Measurements from ENCODE around the gene LRRC8D.

Gene LRRC8D

GRCh38 chr1:89889323-89889615, 68.4 kb downstream of the LRRC8D start:
- Histone ChIP-seq H4K20me1 (ENCODE audit: low read depth, low read length) (no peaks in the 10 kb centered on the region), H3K27me3 (ENCODE audit: low read length) (no peaks in the 10 kb centered on the region), H3F3A (ENCODE audit: insufficient read depth) (no peaks in the 10 kb centered on the region), H3K4me3 (ENCODE audit: insufficient read depth, low read length, poor library complexity, severe bottlenecking) (no peak overlapping the region), H3K36me3 (ENCODE audit: low read length) (no peaks in the 10 kb centered on the region), H3K9me2 (replicated peaks; ENCODE audit: insufficient read depth, low read length) (no peaks in the 10 kb centered on the region), H3K79me2 (ENCODE audit: insufficient read depth, low read length) (0 out of 2 replicates have a peak, but pooled peaks cover 3% of the 10 kb centered on the region), H3K9me3 (ENCODE audit: insufficient read depth, low read length) (no peaks in the 10 kb centered on the region), H3K27ac (ENCODE audit: low read depth, low read length) (no peak overlapping the region), H3K4me2 (ENCODE audit: low read depth, low read length, poor library complexity, severe bottlenecking) (no peak overlapping the region), H2AFZ (ENCODE audit: low read depth, low read length, severe bottlenecking) (no peak overlapping the region), H3K9ac (ENCODE audit: low read length) (no peak overlapping the region)
- no peak for TF ChIP-seq EZH2phosphoT487 (conservative IDR thresholded peaks at IDR 0.05; ENCODE audit: low read length)
- TF ChIP-seq, protein P1, sequence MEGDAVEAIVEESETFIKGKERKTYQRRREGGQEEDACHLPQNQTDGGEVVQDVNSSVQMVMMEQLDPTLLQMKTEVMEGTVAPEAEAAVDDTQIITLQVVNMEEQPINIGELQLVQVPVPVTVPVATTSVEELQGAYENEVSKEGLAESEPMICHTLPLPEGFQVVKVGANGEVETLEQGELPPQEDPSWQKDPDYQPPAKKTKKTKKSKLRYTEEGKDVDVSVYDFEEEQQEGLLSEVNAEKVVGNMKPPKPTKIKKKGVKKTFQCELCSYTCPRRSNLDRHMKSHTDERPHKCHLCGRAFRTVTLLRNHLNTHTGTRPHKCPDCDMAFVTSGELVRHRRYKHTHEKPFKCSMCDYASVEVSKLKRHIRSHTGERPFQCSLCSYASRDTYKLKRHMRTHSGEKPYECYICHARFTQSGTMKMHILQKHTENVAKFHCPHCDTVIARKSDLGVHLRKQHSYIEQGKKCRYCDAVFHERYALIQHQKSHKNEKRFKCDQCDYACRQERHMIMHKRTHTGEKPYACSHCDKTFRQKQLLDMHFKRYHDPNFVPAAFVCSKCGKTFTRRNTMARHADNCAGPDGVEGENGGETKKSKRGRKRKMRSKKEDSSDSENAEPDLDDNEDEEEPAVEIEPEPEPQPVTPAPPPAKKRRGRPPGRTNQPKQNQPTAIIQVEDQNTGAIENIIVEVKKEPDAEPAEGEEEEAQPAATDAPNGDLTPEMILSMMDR (IDR thresholded peaks at IDR 0.05; ENCODE audit: insufficient read depth, low read length, poor library complexity, severe bottlenecking), result no peak

DNA sequence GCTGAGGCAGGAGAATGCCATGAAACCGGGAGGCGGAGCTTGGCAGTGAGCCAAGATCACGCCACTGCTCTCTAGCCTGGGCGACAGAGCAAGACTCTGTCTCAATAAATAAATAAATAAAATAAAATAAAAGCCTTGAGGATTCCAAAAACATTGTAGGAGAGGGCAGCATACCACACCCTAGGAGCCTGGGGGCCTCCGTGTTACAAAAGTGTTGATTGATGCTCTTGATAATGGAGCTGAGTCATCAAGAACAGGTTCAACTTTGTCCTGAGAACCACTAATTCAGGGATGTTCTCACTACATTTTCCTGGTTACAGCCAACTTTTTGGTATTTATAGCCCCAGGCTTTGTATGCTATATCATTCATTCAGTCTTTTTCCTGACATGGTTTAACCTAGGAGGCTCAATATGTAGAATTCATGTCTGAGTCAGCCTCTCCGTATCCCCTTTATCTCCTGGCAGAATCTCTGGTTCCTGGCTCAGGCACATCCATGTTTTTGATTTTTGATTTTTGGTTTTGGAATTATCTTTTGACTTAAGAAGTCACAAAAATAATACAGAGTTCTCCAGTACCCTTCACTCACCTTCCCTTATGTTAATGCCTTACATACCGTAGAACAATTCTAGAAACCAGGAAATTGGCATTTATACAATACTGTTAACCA, 69.4 kb downstream of the LRRC8D start:
- Histone ChIP-seq H3K27ac (ENCODE audit: low read depth, low read length) (no peak overlapping the region), H2AFZ (ENCODE audit: low read depth, low read length, severe bottlenecking) (no peak overlapping the region), H3K36me3 (ENCODE audit: low read length) (no peaks in the 10 kb centered on the region), H3K27me3 (ENCODE audit: low read length) (no peaks in the 10 kb centered on the region), H3F3A (ENCODE audit: insufficient read depth) (no peaks in the 10 kb centered on the region), H3K4me3 (ENCODE audit: insufficient read depth, low read length, poor library complexity, severe bottlenecking) (no peak overlapping the region), H3K79me2 (ENCODE audit: insufficient read depth, low read length) (no peaks in the 10 kb centered on the region), H3K9ac (ENCODE audit: low read length) (no peak overlapping the region), H3K9me2 (replicated peaks; ENCODE audit: insufficient read depth, low read length) (no peaks in the 10 kb centered on the region), H3K4me2 (ENCODE audit: low read depth, low read length, poor library complexity, severe bottlenecking) (no peak overlapping the region), H3K9me3 (ENCODE audit: insufficient read depth, low read length) (no peaks in the 10 kb centered on the region), H4K20me1 (ENCODE audit: low read depth, low read length) (no peaks in the 10 kb centered on the region)
- TF ChIP-seq, protein P1 (IDR thresholded peaks at IDR 0.05; ENCODE audit: insufficient read depth, low read length, poor library complexity, severe bottlenecking), result no peak
- TF ChIP-seq EZH2phosphoT487 (conservative IDR thresholded peaks at IDR 0.05; ENCODE audit: low read length), result no peak

DNA sequence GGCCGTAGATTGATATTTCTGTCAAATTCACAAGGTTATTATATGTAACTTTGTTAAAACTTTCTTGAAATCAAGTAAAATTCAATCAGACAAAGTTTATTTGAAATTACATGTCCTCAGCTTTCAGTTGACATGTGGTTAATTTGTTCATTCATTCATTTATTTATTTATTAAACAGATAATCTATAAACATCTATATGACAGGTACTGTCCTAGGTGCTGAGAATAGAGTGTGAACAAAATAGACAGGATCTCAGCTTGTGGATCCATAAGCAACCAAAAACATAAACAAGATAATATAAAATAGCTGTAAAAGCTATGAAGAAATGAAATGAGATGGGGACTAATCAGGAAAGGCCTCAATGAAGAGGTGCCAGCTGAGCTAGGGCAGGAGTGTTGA, 72.0 kb downstream of the LRRC8D start:
- Histone ChIP-seq H3K79me2 (ENCODE audit: insufficient read depth, low read length) (no peaks in the 10 kb centered on the region), H3F3A (ENCODE audit: insufficient read depth) (no peaks in the 10 kb centered on the region)

More for the DNA sequence above, 72.0 kb downstream of the LRRC8D start:
- Histone ChIP-seq H3K9me2 (replicated peaks; ENCODE audit: insufficient read depth, low read length) (no peaks in the 10 kb centered on the region), H3K9me3 (ENCODE audit: insufficient read depth, low read length) (no peaks in the 10 kb centered on the region), H3K4me3 (ENCODE audit: insufficient read depth, low read length, poor library complexity, severe bottlenecking) (no peak overlapping the region), H4K20me1 (ENCODE audit: low read depth, low read length) (no peaks in the 10 kb centered on the region), H3K4me2 (ENCODE audit: low read depth, low read length, poor library complexity, severe bottlenecking) (no peak overlapping the region), H2AFZ (ENCODE audit: low read depth, low read length, severe bottlenecking) (no peak overlapping the region), H3K27ac (ENCODE audit: low read depth, low read length) (no peak overlapping the region), H3K9ac (ENCODE audit: low read length) (no peak overlapping the region), H3K27me3 (ENCODE audit: low read length) (no peaks in the 10 kb centered on the region), H3K36me3 (ENCODE audit: low read length) (no peaks in the 10 kb centered on the region)
- TF ChIP-seq, protein P1 (IDR thresholded peaks at IDR 0.05; ENCODE audit: insufficient read depth, low read length, poor library complexity, severe bottlenecking), result no peak
- TF ChIP-seq EZH2phosphoT487 (conservative IDR thresholded peaks at IDR 0.05; ENCODE audit: low read length), result no peak

Data from SU-DHL-6 (cell line).